IPS-18c (cell line): Measurements from ENCODE around the gene SLC35E3.

Source experiments
- H3K4me3 ChIP-seq: 2 replicates; pipeline ENCODE4 v1.7.0; 2013; ENCODE audit warnings: low read depth, mild to moderate bottlenecking, low read length, moderate library complexity; ENCODE audit not compliant: insufficient read depth
- H3K9me3 ChIP-seq: one replicate; pipeline ENCODE4 v1.6.1; 2013; ENCODE audit warnings: mild to moderate bottlenecking, low read length, moderate library complexity; ENCODE audit not compliant: control insufficient read depth, insufficient read depth

Gene SLC35E3

GRCh38 chr12:68765696-68766095 is 19.7 kb downstream of the SLC35E3 start:
- no peak overlapping the region for H3K4me3 ChIP-seq
- no peaks in the 10 kb centered on the region for H3K9me3 ChIP-seq

- no peak overlapping the region for H3K4me3 ChIP-seq
- no peaks in the 10 kb centered on the region for H3K9me3 ChIP-seq
Measured at GRCh38 chr12:68766646-68767045, 20.7 kb downstream of the SLC35E3 start.

GRCh38 chr12:68767191-68767590 is 21.2 kb downstream of the SLC35E3 start:
- Histone ChIP-seq H3K4me3 (no peak overlapping the region), H3K9me3 (no peaks in the 10 kb centered on the region)

GRCh38 chr12:68768431-68768939 is 22.5 kb downstream of the SLC35E3 start:
- H3K4me3 ChIP-seq: no peak overlapping the region
- no peaks in the 10 kb centered on the region for H3K9me3 ChIP-seq

- no peak overlapping the region for H3K4me3 ChIP-seq
- no peaks in the 10 kb centered on the region for H3K9me3 ChIP-seq
Measured at GRCh38 chr12:68769941-68770340, 24.0 kb downstream of the SLC35E3 start.

GRCh38 chr12:68771223-68771925 is 25.4 kb downstream of the SLC35E3 start:
- Histone ChIP-seq H3K4me3 (no peak overlapping the region), H3K9me3 (no peaks in the 10 kb centered on the region)

GRCh38 chr12:68772714-68773113 is 26.7 kb downstream of the SLC35E3 start:
- Histone ChIP-seq H3K9me3 (no peaks in the 10 kb centered on the region), H3K4me3 (no peak overlapping the region)

- H3K9me3 ChIP-seq: no peaks in the 10 kb centered on the region
Measured at GRCh38 chr12:68773582-68773981, 27.6 kb downstream of the SLC35E3 start.

GRCh38 chr12:68775121-68775630 is 29.2 kb downstream of the SLC35E3 start:
- H3K4me3 ChIP-seq: no peak overlapping the region

More at GRCh38 chr12:68773582-68773981, 27.6 kb downstream of the SLC35E3 start:
- no peak overlapping the region for H3K4me3 ChIP-seq

GRCh38 chr12:68776976-68777610 is 31.1 kb downstream of the SLC35E3 start:
- Histone ChIP-seq H3K4me3 (no peak overlapping the region), H3K9me3 (no peaks in the 10 kb centered on the region)

More at GRCh38 chr12:68775121-68775630, 29.2 kb downstream of the SLC35E3 start:
- H3K9me3 ChIP-seq: no peaks in the 10 kb centered on the region

GRCh38 chr12:68779280-68779679 is 33.3 kb downstream of the SLC35E3 start:
- no peaks in the 10 kb centered on the region for H3K9me3 ChIP-seq
- no peak overlapping the region for H3K4me3 ChIP-seq

GRCh38 chr12:68780731-68781130 is 34.8 kb downstream of the SLC35E3 start:
- Histone ChIP-seq H3K4me3 (no peak overlapping the region), H3K9me3 (peaks cover 2% of the 10 kb centered on the region)

- H3K9me3 ChIP-seq: peaks cover 2% of the 10 kb centered on the region
- H3K4me3 ChIP-seq: no peak overlapping the region
Measured at GRCh38 chr12:68781728-68782127, 35.8 kb downstream of the SLC35E3 start.

- no peak overlapping the region for H3K4me3 ChIP-seq
- H3K9me3 ChIP-seq: peaks cover 2% of the 10 kb centered on the region
Measured at GRCh38 chr12:68784015-68784414, 38.0 kb downstream of the SLC35E3 start.

- no peak overlapping the region for H3K4me3 ChIP-seq
Measured at GRCh38 chr12:68785358-68785757, 39.4 kb downstream of the SLC35E3 start.

GRCh38 chr12:68785823-68786222 is 39.8 kb downstream of the SLC35E3 start:
- H3K9me3 ChIP-seq: peaks cover 2% of the 10 kb centered on the region
- no peak overlapping the region for H3K4me3 ChIP-seq

More at GRCh38 chr12:68785358-68785757, 39.4 kb downstream of the SLC35E3 start:
- peaks cover 2% of the 10 kb centered on the region for H3K9me3 ChIP-seq

GRCh38 chr12:68786929-68787328 is 41.0 kb downstream of the SLC35E3 start:
- Histone ChIP-seq H3K9me3 (peaks cover 2% of the 10 kb centered on the region), H3K4me3 (no peak overlapping the region)

GRCh38 chr12:68788554-68789143 is 42.7 kb downstream of the SLC35E3 start:
- H3K4me3 ChIP-seq: no peak overlapping the region
- peaks cover 2% of the 10 kb centered on the region for H3K9me3 ChIP-seq
